HEK293T (cell line): ENCODE results near the gene EDN3.

Source experiments
- BHLHE40 ChIP-seq: fragments of 450-650 bp; IDR thresholded peaks from 2 replicates; pipeline ENCODE4 v1.6.1; 2016; ENCODE audit warnings: mild to moderate bottlenecking, moderate library complexity, borderline replicate concordance
- FOXK2 ChIP-seq: fragments of 450-650 bp; IDR thresholded peaks from 2 replicates; pipeline ENCODE4 v1.6.1; 2016; ENCODE audit warnings: mild to moderate bottlenecking
- NFRKB ChIP-seq: fragments of 450-650 bp; IDR thresholded peaks from 2 replicates; pipeline ENCODE4 v1.6.1; 2016; ENCODE audit warnings: mild to moderate bottlenecking, moderate library complexity
- TARDBP ChIP-seq: fragments of 450-650 bp; IDR thresholded peaks from 2 replicates; pipeline ENCODE4 v1.6.1; 2016

DNA sequence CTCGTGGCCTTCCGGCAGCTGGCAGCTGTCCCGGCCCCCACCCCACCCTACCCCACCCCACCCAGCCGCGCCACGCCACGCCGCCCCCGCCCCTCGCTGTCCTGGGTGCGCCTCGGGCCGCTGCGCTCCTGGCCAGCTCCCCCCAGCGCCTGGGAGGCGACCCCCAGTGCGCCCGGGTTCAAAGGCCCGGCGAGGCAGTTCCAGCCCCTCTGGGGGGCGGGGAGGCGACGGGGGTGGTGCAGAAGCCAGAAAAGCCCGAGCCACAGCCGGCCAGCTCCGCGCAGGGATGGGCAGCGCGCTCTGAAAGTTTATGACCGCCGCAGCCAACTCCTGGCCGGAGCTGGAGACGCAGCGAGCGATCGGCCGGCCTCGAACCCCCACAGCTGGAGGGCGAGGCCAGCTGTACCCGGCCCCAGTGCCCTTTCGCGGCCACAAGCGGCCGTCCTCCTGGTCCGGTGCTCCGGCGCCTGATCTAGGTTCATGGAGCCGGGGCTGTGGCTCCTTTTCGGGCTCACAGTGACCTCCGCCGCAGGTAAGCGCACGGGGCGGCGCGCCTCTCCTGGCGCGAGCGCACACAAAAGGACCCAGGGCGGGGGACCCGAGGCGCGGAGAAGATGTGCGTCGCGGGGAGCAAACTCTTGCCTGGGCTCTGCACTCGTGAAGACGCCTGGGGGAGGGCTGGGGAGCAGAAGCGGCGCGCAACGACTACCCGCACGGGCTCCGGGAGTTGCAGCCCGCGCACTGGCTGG is at the start of gene EDN3:
- no peak for TF ChIP-seq TARDBP
- no peak for TF ChIP-seq NFRKB
- TF ChIP-seq BHLHE40, result no peak
- TF ChIP-seq FOXK2, result no peak
